ENCODE results near the gene PRR30.

DNA sequence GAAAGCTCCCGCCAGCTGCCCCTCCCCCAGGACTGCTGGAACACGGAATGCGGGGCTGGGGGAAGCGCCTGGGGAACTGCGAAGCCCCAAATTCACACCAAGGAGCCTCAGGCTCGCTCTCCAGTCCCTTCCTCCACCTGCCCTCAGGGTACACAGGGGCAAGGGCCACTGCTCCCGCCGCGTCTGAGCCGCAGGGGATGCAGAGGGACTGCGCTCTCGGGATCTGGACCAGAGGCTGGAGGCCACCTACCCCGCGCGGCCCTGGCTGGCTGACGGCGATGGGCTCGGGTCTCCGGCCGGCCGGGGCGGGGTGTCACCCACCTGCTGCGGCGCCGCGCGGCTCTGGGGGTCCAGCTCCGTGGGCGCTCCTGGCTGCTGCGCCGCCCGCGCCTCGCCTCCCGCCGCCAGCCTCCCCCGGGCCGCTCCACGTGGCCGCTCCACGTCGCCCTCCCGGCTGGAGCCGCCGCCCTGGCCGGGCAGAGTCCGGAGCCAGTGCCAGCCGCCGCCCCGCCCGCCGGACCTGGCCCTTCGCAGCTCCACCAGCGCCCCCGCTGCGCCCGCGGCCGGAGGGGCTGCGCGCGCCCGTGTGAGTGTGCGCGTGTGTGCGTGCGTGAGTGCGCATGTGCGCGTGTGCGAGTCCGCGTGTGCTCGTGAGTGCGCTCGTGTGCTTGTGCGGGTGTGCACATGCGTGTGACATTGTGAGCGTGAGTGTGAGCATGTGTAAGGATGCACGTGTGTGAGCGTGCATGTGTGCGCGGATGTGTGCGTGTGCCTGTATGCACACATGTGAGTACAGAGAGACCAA lies 20.5 kb downstream of the PRR30 start, which contains the start of gene CGREF1:
- TF ChIP-seq POLR2A (IDR thresholded peaks at IDR 0.05; ENCODE audit: low read depth, low read length), result no peak
- TF ChIP-seq, protein P1, sequence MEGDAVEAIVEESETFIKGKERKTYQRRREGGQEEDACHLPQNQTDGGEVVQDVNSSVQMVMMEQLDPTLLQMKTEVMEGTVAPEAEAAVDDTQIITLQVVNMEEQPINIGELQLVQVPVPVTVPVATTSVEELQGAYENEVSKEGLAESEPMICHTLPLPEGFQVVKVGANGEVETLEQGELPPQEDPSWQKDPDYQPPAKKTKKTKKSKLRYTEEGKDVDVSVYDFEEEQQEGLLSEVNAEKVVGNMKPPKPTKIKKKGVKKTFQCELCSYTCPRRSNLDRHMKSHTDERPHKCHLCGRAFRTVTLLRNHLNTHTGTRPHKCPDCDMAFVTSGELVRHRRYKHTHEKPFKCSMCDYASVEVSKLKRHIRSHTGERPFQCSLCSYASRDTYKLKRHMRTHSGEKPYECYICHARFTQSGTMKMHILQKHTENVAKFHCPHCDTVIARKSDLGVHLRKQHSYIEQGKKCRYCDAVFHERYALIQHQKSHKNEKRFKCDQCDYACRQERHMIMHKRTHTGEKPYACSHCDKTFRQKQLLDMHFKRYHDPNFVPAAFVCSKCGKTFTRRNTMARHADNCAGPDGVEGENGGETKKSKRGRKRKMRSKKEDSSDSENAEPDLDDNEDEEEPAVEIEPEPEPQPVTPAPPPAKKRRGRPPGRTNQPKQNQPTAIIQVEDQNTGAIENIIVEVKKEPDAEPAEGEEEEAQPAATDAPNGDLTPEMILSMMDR (IDR thresholded peaks at IDR 0.05; ENCODE audit: extremely low read depth in 1 of 2, insufficient read depth in 1 of 2, low read depth in 1 of 2, low read length in 2 of 2), result no peak
- TF ChIP-seq EZH2 (IDR thresholded peaks at IDR 0.05; ENCODE audit: borderline replicate concordance, low read depth, low read length, severe bottlenecking), result peak; percentile 51

Data from endothelial cell of umbilical vein (primary cell).